K562 (cell line): ENCODE data around the gene RNF41. TPM values are rescaled to one million over a fixed set of nuclear protein-coding genes. Genes with fewer than 3 reads are reported as not detected.

Experiments
- ADNP ChIP-seq: fragments of 200-800 bp; sonication (Bioruptor generic); IDR thresholded peaks from 2 replicates; pipeline ENCODE4 v1.6.1; 2016; ENCODE audit warnings: missing genetic modification characterization, missing compliant biosample characterization
- ARID1B ChIP-seq: fragments of 450-650 bp; IDR thresholded peaks from 2 replicates; pipeline ENCODE4 v1.6.1; 2016; ENCODE audit warnings: antibody characterized with exemption, mild to moderate bottlenecking, inconsistent platforms
- BDP1 ChIP-seq: IDR thresholded peaks from 3 replicates; pipeline ENCODE4 v1.6.1; 2011; ENCODE audit not compliant: insufficient read length, insufficient read depth
- CEBPZ ChIP-seq: fragments of 150-350 bp; IDR thresholded peaks from 2 replicates; pipeline ENCODE4 v1.6.1; 2014; ENCODE audit warnings: low read depth, mild to moderate bottlenecking, low read length, borderline replicate concordance
- DMBX1 ChIP-seq: fragments of 250-450 bp; sonication (Bioruptor Pico); IDR thresholded peaks from 2 replicates; pipeline ENCODE4 v1.8.0; 2022; ENCODE audit warnings: inconsistent platforms, mild to moderate bottlenecking, moderate library complexity, borderline replicate concordance
- DPF2 ChIP-seq: fragments of 450-650 bp; IDR thresholded peaks from 2 replicates; pipeline ENCODE4 v1.6.1; 2016
- FOXM1 ChIP-seq, 2 experiments: fragments of 450-650 bp in 1 of 2; sonication (generic) in 1 of 2; formaldehyde crosslinking in 1 of 2; IDR thresholded peaks; 2 replicates each; pipeline versions ENCODE4 v1.6.1 to v1.9.0; 2017 to 2022; ENCODE audit warnings: low read depth in 2 of 2, mild to moderate bottlenecking in 2 of 2, missing genetic modification reagents in 1 of 2, moderate library complexity in 1 of 2
- MAFG ChIP-seq: fragments of 450-650 bp; conservative IDR thresholded peaks from 2 replicates; pipeline ENCODE4 v1.6.1; 2016; ENCODE audit warnings: missing genetic modification characterization, missing compliant biosample characterization
- MIER1 ChIP-seq: fragments of 450-650 bp; IDR thresholded peaks from 2 replicates; pipeline ENCODE4 v1.6.1; 2016; ENCODE audit warnings: antibody characterized with exemption, mild to moderate bottlenecking, low read depth
- NFE2 ChIP-seq: IDR thresholded peaks from 2 replicates; pipeline ENCODE4 v1.6.1; 2014; ENCODE audit warnings: antibody characterized with exemption, low read depth
- NFIC ChIP-seq: fragments of 450-650 bp; IDR thresholded peaks from 2 replicates; pipeline ENCODE4 v1.6.1; 2017; ENCODE audit warnings: mild to moderate bottlenecking, inconsistent platforms
- POLR2B ChIP-seq: fragments of 450-650 bp; IDR thresholded peaks from 2 replicates; pipeline ENCODE4 v1.6.1; 2018; ENCODE audit warnings: low read depth; ENCODE audit not compliant: partially characterized antibody
- RBBP5 ChIP-seq: fragments of 200-600 bp; sonication (generic); IDR thresholded peaks from 2 replicates; pipeline ENCODE4 v1.6.1; 2012; ENCODE audit warnings: borderline replicate concordance, mild to moderate bottlenecking, low read length, control low read depth, inconsistent platforms; ENCODE audit not compliant: insufficient read depth, poor library complexity, severe bottlenecking
- SIN3A ChIP-seq, 2 experiments: fragments of 150-350 bp in 1 of 2; IDR thresholded peaks; 2 replicates each; pipeline ENCODE4 v1.6.1; 2011 to 2016; ENCODE audit warnings: borderline replicate concordance in 2 of 2, low read depth in 2 of 2, low read length in 2 of 2, mild to moderate bottlenecking in 2 of 2, moderate library complexity in 2 of 2; ENCODE audit not compliant: control insufficient read depth in 1 of 2
- TEAD2 ChIP-seq: fragments of 450-650 bp; IDR thresholded peaks from 2 replicates; pipeline ENCODE4 v1.6.1; 2016; ENCODE audit warnings: missing genetic modification characterization, control low read depth, missing compliant biosample characterization
- TFAP4 ChIP-seq: sonication (generic); formaldehyde crosslinking; IDR thresholded peaks from 2 replicates; pipeline ENCODE4 v1.8.0; 2022; ENCODE audit warnings: missing genetic modification reagents, mild to moderate bottlenecking, moderate library complexity, borderline replicate concordance
- TGIF2 ChIP-seq: sonication (generic); formaldehyde crosslinking; IDR thresholded peaks from 2 replicates; pipeline ENCODE4 v1.8.1; 2022; ENCODE audit warnings: mild to moderate bottlenecking, missing genetic modification reagents, moderate library complexity
- VEZF1 ChIP-seq: fragments of 200-800 bp; sonication (Bioruptor generic); IDR thresholded peaks from 2 replicates; pipeline ENCODE4 v1.6.1; 2017; ENCODE audit warnings: missing genetic modification characterization, missing compliant biosample characterization
- polyA plus RNA-seq, 8 experiments: library from polyadenylated mRNA; depleted of rRNA in 4 of 8; stranded (reverse) in 5 of 8; unstranded in 3 of 8; fragments of >200 nt; fragmentation: Nextera tagmentation in 2 of 8; fragmentation: Illumina TruSeq in 1 of 8; extraction: Ambion mirVana in 2 of 8; extraction: Trizol in 1 of 8; gene quantifications; 2 replicates each; pipeline versions ENCODE4 v1.2.1 to v1.2.3, GENCODE V29; 2011 to 2014; ENCODE audit warnings: inconsistent platforms in 1 of 8, missing spikeins in 1 of 8
- total RNA-seq, 7 experiments: library from RNA; depleted of rRNA in 6 of 7; stranded (reverse); fragments of >200 nt in 6 of 7; fragmentation: Illumina TruSeq in 2 of 7; extraction: Trizol in 2 of 7; gene quantifications; 2 replicates each; pipeline versions ENCODE4 v1.2.1 to v1.2.3, GENCODE V29; 2011 to 2021; ENCODE audit warnings: low replicate concordance in 1 of 7

RNF41 gene
- total and polyA plus RNA-seq, 9 of the 15 experiments (the other 6 are each of a cell fraction or from before 2014, with no cell fraction given): 28.2 to 46.8 (median 33.8) TPM

- no peak for TF ChIP-seq SIN3A (IDR thresholded peaks at IDR 0.05; ENCODE audit: borderline replicate concordance in 2 of 2, control insufficient read depth in 1 of 2, low read depth in 2 of 2, low read length in 2 of 2)
- TF ChIP-seq TFAP4 (CRISPR knock-in tag): peak; percentile 34; the same call in 1 of the 2 replicates
- TF ChIP-seq MIER1: no peak
- peak; percentile 78 for TF ChIP-seq DPF2
- peak; percentile 53; the same call in 1 of the 2 replicates for TF ChIP-seq DMBX1 (CRISPR knock-in tag)
- no peak for TF ChIP-seq POLR2B
- TF ChIP-seq MAFG (tag): peak; percentile 75
- peak; percentile 67; the same call in 1 of the 2 replicates for TF ChIP-seq ARID1B
- TF ChIP-seq BDP1: no peak
- TF ChIP-seq TEAD2: 0 out of 2 replicates have a peak, but pooled peaks have one; percentile 29
- TF ChIP-seq VEZF1: peak; percentile 58
- TF ChIP-seq FOXM1 (IDR thresholded peaks at IDR 0.05; ENCODE audit: low read depth): no peak
- no peak for TF ChIP-seq FOXM1 (CRISPR knock-in tag; IDR thresholded peaks at IDR 0.05; ENCODE audit: low read depth)
- peak; percentile 2 for TF ChIP-seq RBBP5
- TF ChIP-seq TGIF2: no peak
- TF ChIP-seq ADNP (tag): no peak
- no peak for TF ChIP-seq CEBPZ
- TF ChIP-seq NFE2: peak; percentile 81
- TF ChIP-seq NFIC: peak; percentile 88
Measured at GRCh38 chr12:56243731-56244181, 22.0 kb upstream of the RNF41 start (continued).
